Measurements from ENCODE around the gene WDR64.

WDR64 gene

DNA sequence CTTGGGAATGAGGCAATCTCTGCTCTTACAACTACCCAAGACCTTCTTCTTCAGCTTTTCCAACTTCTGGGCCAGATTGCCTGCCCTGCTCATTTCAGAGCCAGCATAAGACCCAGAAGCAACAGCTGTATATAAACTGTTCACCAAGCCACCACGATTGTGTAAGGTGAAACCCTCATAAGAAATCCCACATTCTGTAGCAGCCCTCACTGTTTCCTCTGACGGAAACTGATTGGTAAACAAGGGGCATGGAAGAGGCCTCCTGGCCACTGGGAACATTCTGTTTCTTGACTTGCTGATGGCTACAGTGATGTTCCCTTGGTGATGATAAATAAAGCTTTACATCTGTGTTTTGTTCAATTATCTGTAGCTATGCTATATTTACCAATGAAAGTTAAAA lies 156.2 kb downstream of the WDR64 start:
- FAIRE-seq, result no peak
- TF ChIP-seq, protein P1, sequence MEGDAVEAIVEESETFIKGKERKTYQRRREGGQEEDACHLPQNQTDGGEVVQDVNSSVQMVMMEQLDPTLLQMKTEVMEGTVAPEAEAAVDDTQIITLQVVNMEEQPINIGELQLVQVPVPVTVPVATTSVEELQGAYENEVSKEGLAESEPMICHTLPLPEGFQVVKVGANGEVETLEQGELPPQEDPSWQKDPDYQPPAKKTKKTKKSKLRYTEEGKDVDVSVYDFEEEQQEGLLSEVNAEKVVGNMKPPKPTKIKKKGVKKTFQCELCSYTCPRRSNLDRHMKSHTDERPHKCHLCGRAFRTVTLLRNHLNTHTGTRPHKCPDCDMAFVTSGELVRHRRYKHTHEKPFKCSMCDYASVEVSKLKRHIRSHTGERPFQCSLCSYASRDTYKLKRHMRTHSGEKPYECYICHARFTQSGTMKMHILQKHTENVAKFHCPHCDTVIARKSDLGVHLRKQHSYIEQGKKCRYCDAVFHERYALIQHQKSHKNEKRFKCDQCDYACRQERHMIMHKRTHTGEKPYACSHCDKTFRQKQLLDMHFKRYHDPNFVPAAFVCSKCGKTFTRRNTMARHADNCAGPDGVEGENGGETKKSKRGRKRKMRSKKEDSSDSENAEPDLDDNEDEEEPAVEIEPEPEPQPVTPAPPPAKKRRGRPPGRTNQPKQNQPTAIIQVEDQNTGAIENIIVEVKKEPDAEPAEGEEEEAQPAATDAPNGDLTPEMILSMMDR (IDR thresholded peaks at IDR 0.05; ENCODE audit: insufficient read depth, missing control alignments), result no peak
- DNase-seq (ENCODE audit: insufficient read length, low spot score), result no peak

DNA sequence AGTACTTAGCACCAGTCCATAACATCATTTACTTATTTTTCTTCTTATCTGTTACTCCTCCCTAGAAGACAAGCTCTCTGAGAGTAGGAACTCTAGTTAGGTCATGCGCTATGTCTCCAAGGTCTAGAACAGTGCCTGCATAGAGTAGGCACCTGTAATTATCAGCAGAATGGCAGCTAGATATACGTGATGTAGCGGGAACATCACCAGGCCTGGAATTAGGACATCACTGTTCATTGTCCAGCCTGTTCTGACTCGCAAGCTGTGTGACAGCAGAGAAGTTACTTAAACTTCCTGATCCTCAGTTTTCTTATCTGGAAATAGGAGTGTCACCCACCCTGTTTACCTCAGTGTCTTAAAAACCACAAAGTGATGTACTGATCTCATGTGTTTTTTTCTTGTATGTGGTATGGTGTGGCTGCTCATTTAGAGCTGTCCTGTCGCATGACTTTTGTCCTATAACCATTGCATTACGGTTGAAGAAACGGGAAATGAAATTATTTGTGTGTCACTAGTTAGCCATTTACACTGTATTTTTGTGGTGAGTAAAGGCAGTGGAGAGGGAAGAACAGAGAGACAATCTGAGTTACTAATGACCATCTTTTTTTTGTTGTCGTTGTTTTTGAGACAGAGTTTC lies 158.8 kb downstream of the WDR64 start:
- DNase-seq (ENCODE audit: insufficient read length, low spot score), result no peak
- TF ChIP-seq, protein P1 (IDR thresholded peaks at IDR 0.05; ENCODE audit: insufficient read depth, missing control alignments), result no peak
- no peak for FAIRE-seq

DNA sequence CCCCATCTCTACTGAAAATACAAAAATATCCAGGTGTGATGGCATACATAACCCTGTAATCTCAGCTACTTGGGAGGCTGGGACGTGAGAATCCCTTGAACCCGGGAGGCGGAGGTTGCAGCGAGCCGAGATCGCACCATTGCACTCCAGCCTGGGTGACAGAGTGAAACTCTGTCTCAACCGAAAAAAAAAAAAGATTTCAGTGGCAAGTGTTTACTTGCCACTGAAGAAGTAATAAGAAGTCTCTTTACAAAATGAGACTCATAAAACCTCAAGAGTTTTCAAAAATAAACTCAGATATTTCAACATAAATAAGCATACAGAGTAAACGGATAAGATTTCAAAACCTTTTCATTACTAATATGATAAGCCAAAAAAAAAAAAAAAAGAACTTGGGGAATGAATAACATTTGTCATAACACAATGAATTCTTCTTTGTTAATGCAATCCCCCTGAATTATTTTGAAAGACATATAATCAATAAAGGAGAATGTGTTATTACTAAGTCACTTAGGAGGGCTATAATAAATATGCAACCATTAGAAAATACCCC lies 161.8 kb downstream of the WDR64 start:
- no peak for DNase-seq (ENCODE audit: insufficient read length, low spot score)
- TF ChIP-seq, protein P1 (IDR thresholded peaks at IDR 0.05; ENCODE audit: insufficient read depth, missing control alignments), result no peak
- FAIRE-seq, result no peak

DNA sequence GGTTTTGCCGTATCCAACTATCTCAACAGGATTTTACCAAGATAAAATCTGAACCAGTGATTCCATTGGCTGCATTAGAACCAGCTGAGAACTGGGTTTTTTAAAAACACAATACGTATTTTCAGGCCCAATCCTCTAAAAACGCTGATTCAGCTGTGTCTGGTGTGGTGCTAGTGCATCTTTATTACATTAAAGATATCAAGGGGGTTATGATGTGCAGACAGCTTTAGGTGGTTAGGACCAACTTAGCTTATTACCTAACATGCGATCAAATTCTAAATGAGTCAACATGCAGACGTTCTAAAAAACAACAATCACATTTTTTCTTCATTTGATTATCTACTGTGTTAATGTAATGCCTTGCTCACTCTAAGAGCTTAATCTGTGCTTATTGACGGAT lies 163.9 kb downstream of the WDR64 start:
- DNase-seq (ENCODE audit: insufficient read length, low spot score) (no peak), FAIRE-seq (no peak)
- TF ChIP-seq, protein P1 (IDR thresholded peaks at IDR 0.05; ENCODE audit: insufficient read depth, missing control alignments), result no peak

DNA sequence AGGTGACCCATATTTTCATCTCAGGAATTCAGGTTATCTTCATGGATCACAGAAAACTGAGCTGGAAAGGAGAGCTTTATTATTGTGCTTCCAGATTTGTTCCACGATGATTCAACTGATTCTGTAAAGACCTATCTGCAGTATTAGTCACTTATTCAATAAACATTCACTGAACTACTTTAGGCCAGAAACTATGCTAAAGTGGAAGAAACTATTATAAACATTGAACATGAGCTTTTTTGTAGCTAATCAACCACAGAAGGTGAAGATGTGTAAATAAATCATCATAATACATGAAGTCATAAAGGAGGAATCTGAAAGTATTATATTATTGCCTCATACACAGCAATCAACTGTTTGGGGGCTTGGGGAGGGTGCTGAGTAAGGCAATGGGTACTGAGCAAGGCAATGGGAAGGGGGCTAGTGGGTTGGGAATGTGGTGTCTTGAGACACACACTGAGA lies 165.3 kb downstream of the WDR64 start:
- TF ChIP-seq, protein P1 (IDR thresholded peaks at IDR 0.05; ENCODE audit: insufficient read depth, missing control alignments), result no peak
- no peak for FAIRE-seq
- DNase-seq (ENCODE audit: insufficient read length, low spot score), result no peak

DNA sequence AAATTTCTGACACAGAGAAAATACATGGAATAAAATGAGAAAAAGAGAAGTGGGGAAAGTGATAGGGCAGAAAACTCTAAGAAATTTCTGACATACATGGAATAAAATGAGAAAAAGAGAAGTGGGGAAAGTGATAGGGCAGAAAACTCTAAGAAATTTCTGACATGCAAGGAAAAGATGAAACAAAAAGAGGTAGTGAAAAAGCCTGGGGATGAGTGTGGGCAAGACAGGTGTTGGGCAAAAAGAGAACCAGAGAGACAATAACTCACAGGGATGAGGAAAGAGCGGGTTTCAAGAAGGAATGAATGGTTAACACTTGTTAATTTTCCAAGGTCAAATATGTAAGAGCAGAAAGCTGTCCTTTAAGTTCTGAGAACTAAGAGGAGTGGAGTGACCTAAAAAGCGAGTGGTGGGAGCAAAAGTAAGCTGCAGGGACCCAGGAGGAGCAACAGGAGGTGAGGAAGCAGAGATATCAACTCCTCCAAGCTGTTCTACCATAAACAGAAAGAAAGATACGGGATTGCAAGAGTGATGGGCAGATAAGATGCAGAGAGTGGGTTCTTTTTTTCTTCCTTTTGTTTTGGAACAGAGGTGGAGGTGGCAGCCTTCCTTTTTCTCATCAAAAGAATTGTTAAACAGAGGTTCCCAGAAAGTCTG lies 166.0 kb downstream of the WDR64 start:
- no peak for DNase-seq (ENCODE audit: insufficient read length, low spot score)
- no peak for FAIRE-seq
- TF ChIP-seq, protein P1 (IDR thresholded peaks at IDR 0.05; ENCODE audit: insufficient read depth, missing control alignments), result no peak

Data from D721Med (cell line).